IMR-90 (cell line): ENCODE measurements around the gene PPM1D. TPM values are rescaled to one million over a fixed set of nuclear protein-coding genes. Genes with fewer than 3 reads are reported as not detected.

ENCODE experiments used
- ATAC-seq: fragments of 200-7000 bp; cut with Tn5 transposase; 2 replicates; pipeline ENCODE4 v1.9.1; 2020; ENCODE audit warnings: low read depth, mild to moderate bottlenecking, moderate library complexity
- BruUV-seq: library from RNA; stranded (reverse); fragments of 400-500 nt; replicated peaks from 2 replicates; lab custom pipeline; 2021; lab: Mats Ljungman, UMichigan
- CTCF ChIA-PET: fragments of 300-600 bp; formaldehyde crosslinking; extraction: SDS; loops from one replicate; lab custom pipeline; 2021; ENCODE audit warnings: antibody characterized with exemption; lab: Yijun Ruan, JAX
- POLR2A ChIA-PET: fragments of 300-600 bp; sonication (Branson Sonifier 250); formaldehyde crosslinking; loops from one replicate; lab custom pipeline; 2022; ENCODE audit warnings: antibody characterized with exemption; ENCODE audit not compliant: unreplicated experiment; lab: Charles Lee
- DNase-seq: peaks from one replicate; pipeline ENCODE4 v3.0.0; 2013
- H2AFZ ChIP-seq: replicated peaks from 2 replicates; pipeline ENCODE3; 2013; ENCODE audit warnings: low read length, mild to moderate bottlenecking; ENCODE audit not compliant: poor library complexity
- H2AK5ac ChIP-seq: 2 replicates; pipeline ENCODE4 v1.6.1; 2013; ENCODE audit warnings: low read depth, low read length, inconsistent platforms
- H2AK9ac ChIP-seq: replicated peaks from 2 replicates; pipeline ENCODE3; 2013; ENCODE audit warnings: mild to moderate bottlenecking, low read depth, low read length, moderate library complexity; ENCODE audit not compliant: poor library complexity
- H2BK120ac ChIP-seq: 2 replicates; pipeline ENCODE4 v1.6.1; 2013; ENCODE audit warnings: low read depth, low read length, inconsistent platforms
- H2BK15ac ChIP-seq: 3 replicates; pipeline ENCODE4 v1.6.1; 2013; ENCODE audit warnings: low read depth, low read length, inconsistent platforms
- H2BK20ac ChIP-seq: 2 replicates; pipeline ENCODE4 v1.6.1; 2013; ENCODE audit warnings: low read depth, mild to moderate bottlenecking, inconsistent platforms, low read length, moderate library complexity
- H2BK5ac ChIP-seq: 2 replicates; pipeline ENCODE4 v1.6.1; 2013; ENCODE audit warnings: mild to moderate bottlenecking, low read depth, low read length, inconsistent platforms; ENCODE audit not compliant: poor library complexity, severe bottlenecking
- H3K14ac ChIP-seq: replicated peaks from 2 replicates; pipeline ENCODE4 v1.6.1; 2013; ENCODE audit warnings: low read depth, low read length, inconsistent platforms
- H3K18ac ChIP-seq: 2 replicates; pipeline ENCODE4 v1.6.1; 2013; ENCODE audit warnings: low read depth, low read length, control low read depth
- H3K23ac ChIP-seq: 2 replicates; pipeline ENCODE4 v1.6.1; 2013; ENCODE audit warnings: low read depth, low read length, inconsistent platforms
- H3K27ac ChIP-seq: 2 replicates; pipeline ENCODE4 v1.5.1; 2013; ENCODE audit warnings: mild to moderate bottlenecking, control low read depth, low read length; ENCODE audit not compliant: insufficient read depth
- H3K27me3 ChIP-seq: 2 replicates; pipeline ENCODE4 v1.6.1; 2013; ENCODE audit warnings: low read length; ENCODE audit not compliant: control insufficient read depth, insufficient read depth
- H3K36me3 ChIP-seq: 2 replicates; pipeline ENCODE4 v1.6.1; 2013; ENCODE audit warnings: low read length, mixed read lengths; ENCODE audit not compliant: control insufficient read depth, insufficient read depth
- H3K4ac ChIP-seq: 2 replicates; pipeline ENCODE4 v1.6.1; 2013; ENCODE audit warnings: low read depth, low read length, inconsistent platforms
- H3K4me1 ChIP-seq: 2 replicates; pipeline ENCODE4 v1.6.1; 2013; ENCODE audit warnings: low read length, mixed read lengths; ENCODE audit not compliant: control insufficient read depth, insufficient read depth
- H3K4me2 ChIP-seq: 2 replicates; pipeline ENCODE4 v1.6.1; 2013; ENCODE audit warnings: low read depth, mild to moderate bottlenecking, control low read depth, low read length, moderate library complexity
- H3K4me3 ChIP-seq: 2 replicates; pipeline ENCODE4 v1.5.1; 2013; ENCODE audit warnings: low read depth, mild to moderate bottlenecking, control low read depth, low read length, moderate library complexity; ENCODE audit not compliant: insufficient read depth
- H3K56ac ChIP-seq: 2 replicates; pipeline ENCODE4 v1.6.1; 2013; ENCODE audit warnings: low read length, inconsistent platforms; ENCODE audit not compliant: insufficient read depth; ENCODE audit errors: extremely low read depth
- H3K79me1 ChIP-seq, 2 experiments: 2 replicates each; pipeline ENCODE4 v1.6.1; 2013; ENCODE audit warnings: low read length in 2 of 2, inconsistent platforms in 1 of 2, low read depth in 1 of 2
- H3K9ac ChIP-seq: 2 replicates; pipeline ENCODE4 v1.6.1; 2013; ENCODE audit warnings: low read depth, low read length, control low read depth
- H3K9me1 ChIP-seq: 2 replicates; pipeline ENCODE4 v1.6.1; 2013; ENCODE audit warnings: low read length, inconsistent platforms; ENCODE audit not compliant: insufficient read depth
- H3K9me3 ChIP-seq: 2 replicates; pipeline ENCODE4 v1.6.1; 2013; ENCODE audit warnings: low read length; ENCODE audit not compliant: control insufficient read depth, insufficient read depth
- H4K20me1 ChIP-seq: 2 replicates; pipeline ENCODE4 v1.6.1; 2013; ENCODE audit warnings: low read length, inconsistent platforms; ENCODE audit not compliant: insufficient read depth
- H4K5ac ChIP-seq: 2 replicates; pipeline ENCODE4 v1.6.1; 2013; ENCODE audit warnings: mild to moderate bottlenecking, low read depth, low read length, control low read depth
- H4K8ac ChIP-seq, 2 experiments: 2 replicates each; pipeline ENCODE4 v1.6.1; 2013; ENCODE audit warnings: low read depth in 2 of 2, low read length in 2 of 2, control low read depth in 1 of 2, inconsistent platforms in 1 of 2
- H4K91ac ChIP-seq: 2 replicates; pipeline ENCODE4 v1.6.1; 2013; ENCODE audit warnings: low read depth, low read length, inconsistent platforms; ENCODE audit not compliant: insufficient read depth
- CEBPB ChIP-seq: IDR thresholded peaks from 2 replicates; pipeline ENCODE4 v1.6.1; 2012; ENCODE audit warnings: low read depth, low read length, improper control_type of control experiment
- CHD1 ChIP-seq: IDR thresholded peaks from 2 replicates; pipeline ENCODE4 v1.6.1; 2012; ENCODE audit warnings: low read depth, low read length, improper control_type of control experiment
- NFE2L2 ChIP-seq: fragments of 150-350 bp; IDR thresholded peaks from 2 replicates; pipeline ENCODE4 v1.6.1; 2016; ENCODE audit warnings: low read depth, mild to moderate bottlenecking, low read length
- RAD21 ChIP-seq: IDR thresholded peaks from 2 replicates; pipeline ENCODE4 v1.6.1; 2012; ENCODE audit warnings: low read length, improper control_type of control experiment
- RFX5 ChIP-seq: IDR thresholded peaks from 2 replicates; pipeline ENCODE4 v1.8.0; 2012; ENCODE audit warnings: low read depth, mild to moderate bottlenecking, low read length, moderate library complexity
- WGBS, 2 experiments: methylation state at CpG; one replicate each; pipeline versions ENCODE4 v1.1.5 to v1.1.7; 2013; ENCODE audit warnings: missing lambda C conversion rate in 2 of 2; ENCODE audit not compliant: insufficient read length in 1 of 2; ENCODE audit errors: extremely low coverage in 2 of 2; 5-methylcytosine and 5-hydroxymethylcytosine counted together
- dilution Hi-C: fragments of 300-500 bp; cut with HindIII; formaldehyde crosslinking; loops from one replicate; pipeline ENCODE4 v1.14.3; 2018; ENCODE audit warnings: low sequenced_read_pairs; ENCODE audit not compliant: unreplicated experiment
- in situ Hi-C: fragments of 300-500 bp; cut with MboI; formaldehyde crosslinking; loops from 3 replicates; pipeline ENCODE4 v1.14.3; 2019; ENCODE audit warnings: low sequenced_read_pairs, inconsistent platforms, mixed read lengths
- intact Hi-C: fragments of 100-400 bp; cut with micrococcal nuclease; formaldehyde crosslinking; loops from 2 replicates; pipeline ENCODE4 v1.10.0; 2022
- polyA plus RNA-seq, 3 experiments: library from polyadenylated mRNA; depleted of rRNA; stranded (reverse); fragments of >200 nt; gene quantifications; 2 replicates each; pipeline ENCODE4 v1.2.3, GENCODE V29; 2012; ENCODE audit warnings: low replicate concordance in 1 of 3
- total RNA-seq: library from RNA; depleted of rRNA; stranded (reverse); fragments of >200 nt; gene quantifications from 2 replicates; pipeline ENCODE4 v1.2.3, GENCODE V29; 2012
- TF ChIP-seq, protein P1 (sequence below): conservative IDR thresholded peaks from 2 replicates; pipeline ENCODE4 v1.5.1; 2012; ENCODE audit warnings: mild to moderate bottlenecking, low read depth, low read length, improper control_type of control experiment

The PPM1D gene
- total and polyA plus RNA-seq, 2 of the 4 experiments (the other 2 are of a cell fraction), result 5.5 to 16.1 TPM

DNA sequence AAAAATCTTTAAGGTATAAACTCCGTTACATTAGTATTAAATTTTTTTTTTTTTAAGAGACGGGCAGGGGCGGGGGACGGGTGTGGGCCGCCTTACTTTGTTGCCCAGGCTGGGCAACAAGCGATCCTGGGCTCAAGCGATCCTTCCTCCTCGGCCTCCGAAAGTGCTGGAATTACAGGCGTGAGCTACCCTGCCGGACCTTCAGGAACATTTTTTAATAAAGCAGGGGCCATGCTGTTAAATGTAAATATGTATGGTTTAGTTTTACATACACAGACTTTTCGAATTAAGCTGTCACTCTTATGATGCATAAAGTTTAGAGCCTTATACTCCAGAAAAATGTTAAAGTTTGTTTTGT, 2.4 kb downstream of the PPM1D start:
- CTCF ChIA-PET, result no interaction called here
- H3K18ac ChIP-seq, result peak overlapping the region; percentile 24; the same call in 1 of the 2 replicates
- H3K14ac ChIP-seq, result peak overlapping the region; percentile 8; the same call in 1 of the 2 replicates
- peaks cover 5% of the 10 kb centered on the region for H3K9me1 ChIP-seq
- POLR2A ChIA-PET, result interaction anchor here (0.6 kb wide), 1 partner anchor 135 kb away, joined by 3 read pairs; no protein-coding TSS in a partner anchor
- peak overlapping the region; percentile 47 for H3K9ac ChIP-seq
- no peak overlapping the region for H3K23ac ChIP-seq
- no TSS peak for BruUV-seq
- ATAC-seq, result no peak
- H2AK5ac ChIP-seq, result no peak overlapping the region
- no peak overlapping the region for H4K5ac ChIP-seq
- intact Hi-C loops, result loop anchor here (1.0 to 10.0 kb wide), 3 partner anchors 36 to 468 kb away; partner anchors contain the start of gene USP32
- H4K20me1 ChIP-seq, result peaks cover 42% of the 10 kb centered on the region
- peak overlapping the region; percentile 55 for H3K4me2 ChIP-seq
- H3K27ac ChIP-seq, result peak overlapping the region; percentile 64; the same call in 1 of the 2 replicates
- peaks cover 0 to 32% of the 10 kb centered on the region in 2 experiments; a peak in 2 of 4 replicates for H3K79me1 ChIP-seq
- H2BK15ac ChIP-seq, result no peak overlapping the region
- dilution Hi-C loops, result no loop called here
- H4K91ac ChIP-seq, result no peak overlapping the region
- TF ChIP-seq, protein P1, sequence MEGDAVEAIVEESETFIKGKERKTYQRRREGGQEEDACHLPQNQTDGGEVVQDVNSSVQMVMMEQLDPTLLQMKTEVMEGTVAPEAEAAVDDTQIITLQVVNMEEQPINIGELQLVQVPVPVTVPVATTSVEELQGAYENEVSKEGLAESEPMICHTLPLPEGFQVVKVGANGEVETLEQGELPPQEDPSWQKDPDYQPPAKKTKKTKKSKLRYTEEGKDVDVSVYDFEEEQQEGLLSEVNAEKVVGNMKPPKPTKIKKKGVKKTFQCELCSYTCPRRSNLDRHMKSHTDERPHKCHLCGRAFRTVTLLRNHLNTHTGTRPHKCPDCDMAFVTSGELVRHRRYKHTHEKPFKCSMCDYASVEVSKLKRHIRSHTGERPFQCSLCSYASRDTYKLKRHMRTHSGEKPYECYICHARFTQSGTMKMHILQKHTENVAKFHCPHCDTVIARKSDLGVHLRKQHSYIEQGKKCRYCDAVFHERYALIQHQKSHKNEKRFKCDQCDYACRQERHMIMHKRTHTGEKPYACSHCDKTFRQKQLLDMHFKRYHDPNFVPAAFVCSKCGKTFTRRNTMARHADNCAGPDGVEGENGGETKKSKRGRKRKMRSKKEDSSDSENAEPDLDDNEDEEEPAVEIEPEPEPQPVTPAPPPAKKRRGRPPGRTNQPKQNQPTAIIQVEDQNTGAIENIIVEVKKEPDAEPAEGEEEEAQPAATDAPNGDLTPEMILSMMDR, result no peak
- TF ChIP-seq RFX5 (no peak), NFE2L2 (no peak), CHD1 (no peak), CEBPB (no peak), RAD21 (no peak)
- H2BK20ac ChIP-seq, result no peak overlapping the region
- H3K36me3 ChIP-seq, result no peaks in the 10 kb centered on the region
- H3K56ac ChIP-seq, result peak overlapping the region; percentile 26; the same call in 1 of the 2 replicates
- no peak overlapping the region for H2AFZ ChIP-seq
- H2BK120ac ChIP-seq, result no peak overlapping the region
- H3K4me3 ChIP-seq, result peak overlapping the region; percentile 97
- H3K4me1 ChIP-seq, result peaks cover 2% of the 10 kb centered on the region; the same call in 1 of the 2 replicates
- in situ Hi-C loops, result no loop called here
- no CpG with 5 or more reads among the region's 12 CpGs for WGBS, 2 experiments
- no peaks in the 10 kb centered on the region for H3K9me3 ChIP-seq
- H2BK5ac ChIP-seq, result peak overlapping the region; percentile 59
- no peaks in the 10 kb centered on the region for H3K27me3 ChIP-seq
- H3K4ac ChIP-seq, result no peak overlapping the region
- no peak overlapping the region for H2AK9ac ChIP-seq
- H4K8ac ChIP-seq, result peak overlapping the region in 1 of 2 experiments; percentile 22; a peak in 1 of 4 replicates
- no peak for DNase-seq
